HG02588 (cell line): ENCODE data around the gene PGBD5.

ENCODE experiments used
- ATAC-seq: cut with Tn5 transposase; IDR thresholded peaks from one replicate; pipeline ENCODE4 v1.9.1; 2021; ENCODE audit warnings: mild to moderate bottlenecking, moderate library complexity; ENCODE audit not compliant: unreplicated experiment

PGBD5 gene

GRCh38 chr1:230351514-230351913 lies 74.6 kb downstream of the PGBD5 start:
- ATAC-seq, result no peak

- ATAC-seq, result no peak
Measured at GRCh38 chr1:230350208-230350921, 75.8 kb downstream of the PGBD5 start.

- no peak for ATAC-seq
Measured at GRCh38 chr1:230349020-230349393, 77.1 kb downstream of the PGBD5 start.

- ATAC-seq, result no peak
Measured at GRCh38 chr1:230348386-230349019, 77.6 kb downstream of the PGBD5 start.

GRCh38 chr1:230347896-230348295 lies 78.2 kb downstream of the PGBD5 start:
- ATAC-seq, result no peak

GRCh38 chr1:230345139-230345885 lies 80.8 kb downstream of the PGBD5 start:
- ATAC-seq, result no peak

- no peak for ATAC-seq
Measured at GRCh38 chr1:230342699-230343098, 83.4 kb downstream of the PGBD5 start.

- no peak for ATAC-seq
Measured at GRCh38 chr1:230342019-230342418, 84.1 kb downstream of the PGBD5 start.

- no peak for ATAC-seq
Measured at GRCh38 chr1:230341162-230341546, 85.0 kb downstream of the PGBD5 start.

- no peak for ATAC-seq
Measured at GRCh38 chr1:230340526-230341161, 85.5 kb downstream of the PGBD5 start.

- ATAC-seq, result no peak
Measured at GRCh38 chr1:230339033-230339432, 87.1 kb downstream of the PGBD5 start.

- ATAC-seq, result no peak
Measured at GRCh38 chr1:230337266-230337665, 88.9 kb downstream of the PGBD5 start.

- no peak for ATAC-seq
Measured at GRCh38 chr1:230335861-230336522, 90.1 kb downstream of the PGBD5 start.

- no peak for ATAC-seq
Measured at GRCh38 chr1:230334447-230334837, 91.7 kb downstream of the PGBD5 start.

GRCh38 chr1:230333590-230334446 lies 92.3 kb downstream of the PGBD5 start:
- ATAC-seq, result no peak

- no peak for ATAC-seq
Measured at GRCh38 chr1:230332575-230333066, 93.5 kb downstream of the PGBD5 start.

- ATAC-seq, result no peak
Measured at GRCh38 chr1:230332061-230332460, 94.1 kb downstream of the PGBD5 start.

- ATAC-seq, result no peak
Measured at GRCh38 chr1:230330157-230330556, 96.0 kb downstream of the PGBD5 start.

- ATAC-seq, result no peak
Measured at GRCh38 chr1:230328342-230329015, 97.7 kb downstream of the PGBD5 start.
